Stimulated activated CD8-positive, alpha-beta memory T cell treated with anti-CD3 and anti-CD28 coated beads, Interleukin-15, amount 100 ng/mL, for 24 hours (primary cell): ENCODE measurements around the gene CDC37.
"Not testable (repeated sequence)": the region's sequence is repeated elsewhere in the genome, so short reads cannot be mapped to it uniquely, and the experiment has no call there.

Experiments
- DNase-seq: peaks from one replicate; pipeline ENCODE4 v3.0.0-alpha.2; 2020; ENCODE audit warnings: low read depth

Gene CDC37

DNA sequence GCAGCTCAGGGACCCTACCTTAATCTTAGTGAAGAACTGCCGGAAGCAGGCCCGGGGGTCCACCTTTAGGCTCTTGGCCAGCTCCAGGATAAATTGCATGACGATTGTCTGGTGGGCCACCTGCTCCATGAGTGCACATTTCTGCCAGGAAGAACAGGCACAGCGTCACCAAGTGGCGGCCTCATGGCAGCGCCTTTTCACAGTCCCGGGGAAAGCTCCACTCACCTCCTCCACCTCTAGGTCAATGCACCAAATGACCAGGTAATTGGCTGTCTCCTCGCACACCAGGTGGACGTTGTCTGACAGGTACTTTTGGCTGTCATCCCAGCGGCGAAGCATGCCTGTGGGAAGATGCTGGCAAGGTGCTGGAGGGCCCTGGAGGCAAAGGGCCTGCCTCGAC is 8.3 kb downstream of the CDC37 start:
- no peak for DNase-seq

DNA sequence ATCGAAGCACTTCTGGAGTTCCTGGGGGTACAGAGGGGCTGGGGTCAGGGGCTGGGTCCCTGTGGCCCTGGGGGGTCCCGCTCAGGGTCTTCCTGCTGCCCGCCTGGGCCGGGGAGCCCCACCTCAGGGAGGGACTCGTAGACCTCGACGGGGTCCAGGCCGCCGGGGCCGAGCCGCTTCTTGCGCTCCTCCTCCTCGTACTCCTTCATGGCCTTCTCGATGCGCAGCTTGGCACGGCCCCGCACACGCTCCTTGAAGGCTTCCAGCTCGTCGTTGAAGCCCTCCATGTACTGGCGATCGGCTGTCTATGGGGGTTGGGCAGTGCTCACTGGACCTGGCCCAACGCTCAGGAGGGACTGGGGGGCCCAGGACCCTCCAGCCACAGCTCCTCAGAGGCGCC is 10.2 kb downstream of the CDC37 start:
- no peak for DNase-seq

DNA sequence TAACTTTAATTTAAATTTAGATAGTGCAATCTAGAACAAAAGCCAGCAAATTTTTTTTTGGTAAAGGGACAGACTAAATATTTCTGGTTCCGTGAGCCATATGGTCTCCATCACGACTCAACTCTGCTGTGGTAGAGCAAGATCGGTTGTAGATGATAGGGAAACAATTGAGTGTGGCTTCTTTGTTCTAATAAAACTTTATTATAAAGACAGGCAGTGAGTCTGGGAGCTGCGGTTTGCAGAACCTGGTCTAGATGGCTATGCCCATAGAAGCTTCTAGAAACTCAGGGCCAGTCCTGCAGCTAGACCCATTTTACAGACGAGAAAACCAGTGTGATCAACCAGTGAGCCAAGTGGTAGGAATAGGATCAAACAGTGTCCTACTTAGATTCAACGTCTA is 11.2 kb downstream of the CDC37 start:
- no peak for DNase-seq

DNA sequence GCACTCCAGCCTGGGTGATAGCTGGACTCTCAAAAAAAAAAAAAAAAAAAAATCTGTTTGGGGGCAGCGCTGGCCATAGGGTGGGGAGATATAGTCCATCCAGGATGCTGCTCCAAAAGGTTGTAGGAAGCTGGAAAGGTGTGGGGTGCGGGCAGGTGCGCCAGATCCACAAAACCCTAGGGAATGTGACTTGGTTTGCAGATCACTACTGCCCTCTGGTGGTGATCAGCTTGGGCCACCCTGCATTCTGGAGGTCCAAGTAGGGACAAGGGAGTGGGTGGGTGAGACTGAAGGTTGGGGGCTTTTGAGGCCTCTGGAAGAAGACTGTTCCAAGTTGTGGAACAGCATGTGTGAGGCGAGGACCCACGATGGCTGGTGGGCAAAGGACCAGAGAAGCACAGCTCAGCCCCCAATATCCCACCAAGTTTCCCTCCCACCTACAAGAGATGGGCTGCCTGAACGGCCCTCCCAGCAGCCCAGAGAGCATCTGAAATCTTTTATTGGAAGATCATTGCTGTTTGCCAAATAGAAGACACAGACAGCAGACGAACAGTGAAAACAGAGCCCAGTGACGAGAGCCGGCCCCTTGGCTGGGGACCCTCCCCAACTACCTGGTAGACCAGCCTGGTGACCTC is 12.6 kb downstream of the CDC37 start:
- DNase-seq, result peak; percentile 29

DNA sequence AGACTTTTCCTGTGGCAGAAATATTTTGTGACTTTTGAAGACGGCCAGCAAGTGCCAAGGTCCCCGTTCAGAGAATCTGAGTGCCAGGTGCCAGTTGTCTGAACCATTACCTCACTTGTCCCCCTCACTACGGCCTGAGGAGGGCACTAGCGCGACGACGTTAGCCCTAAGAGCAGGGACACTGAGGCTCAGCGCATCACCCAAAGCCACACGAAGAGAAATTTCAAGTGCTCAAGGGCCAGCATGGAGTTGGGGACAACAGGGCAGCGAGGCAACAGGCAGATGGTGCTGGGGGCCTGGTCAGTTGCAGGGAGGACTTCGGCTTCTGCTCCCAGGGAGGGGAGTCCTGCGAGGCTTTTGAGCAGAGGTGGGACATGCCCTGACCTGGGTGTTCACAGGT is 13.5 kb downstream of the CDC37 start:
- DNase-seq, result no peak

DNA sequence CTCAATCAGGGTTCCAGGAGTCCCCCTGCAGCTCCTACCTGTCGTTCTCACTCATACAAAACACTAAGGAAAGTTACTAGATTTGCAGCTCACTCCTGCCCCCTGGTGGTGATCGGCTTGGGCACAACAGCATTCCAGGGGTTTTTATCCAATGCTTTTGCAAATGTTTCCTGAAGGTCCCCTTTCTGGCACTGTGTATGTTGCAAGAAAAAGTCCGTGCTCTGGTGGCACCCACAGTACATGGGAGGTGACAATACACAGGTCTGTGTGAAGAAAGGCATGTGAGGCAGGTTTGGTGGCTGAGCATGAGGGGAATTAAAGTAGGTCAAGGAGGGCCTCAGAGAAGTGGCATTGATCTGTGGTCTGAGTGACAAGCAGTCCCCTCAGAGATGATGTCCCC is 14.4 kb downstream of the CDC37 start:
- peak; percentile 78 for DNase-seq

DNA sequence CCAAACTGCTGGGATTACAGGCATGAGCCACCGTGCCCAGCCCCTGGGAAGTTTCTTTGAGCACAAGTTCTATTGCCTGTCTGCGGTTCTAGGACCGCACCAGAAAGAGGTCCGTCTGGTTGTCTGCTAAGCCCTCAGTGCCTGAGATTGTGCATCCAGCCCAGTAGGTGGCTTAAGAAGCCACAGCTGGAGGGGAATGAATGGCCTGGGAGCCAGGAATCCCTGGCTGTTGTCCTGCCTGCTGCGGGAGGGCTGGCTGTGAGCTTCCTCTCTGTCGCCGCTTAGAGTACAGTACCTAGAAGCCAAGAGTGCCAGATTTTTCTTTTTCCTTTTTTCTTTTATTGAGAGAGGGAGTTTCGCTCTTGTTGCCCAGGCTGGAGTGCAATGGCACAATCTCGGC is 18.8 kb downstream of the CDC37 start:
- DNase-seq, result no peak

DNA sequence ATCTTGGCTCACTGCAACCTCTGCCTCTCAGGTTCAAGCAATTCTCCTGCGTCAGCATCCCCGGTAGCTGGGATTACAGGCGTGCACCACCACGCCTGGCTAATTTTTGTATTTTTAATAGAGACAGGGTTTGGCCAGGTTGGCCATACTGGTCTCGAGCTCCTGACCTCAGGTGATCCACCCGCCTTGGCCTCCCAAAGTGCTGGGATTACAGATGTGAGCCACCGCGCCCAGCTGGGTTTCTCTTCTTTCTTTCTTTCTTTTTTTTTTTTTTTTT is 20.2 kb downstream of the CDC37 start:
- not testable (repeated sequence) for DNase-seq

DNA sequence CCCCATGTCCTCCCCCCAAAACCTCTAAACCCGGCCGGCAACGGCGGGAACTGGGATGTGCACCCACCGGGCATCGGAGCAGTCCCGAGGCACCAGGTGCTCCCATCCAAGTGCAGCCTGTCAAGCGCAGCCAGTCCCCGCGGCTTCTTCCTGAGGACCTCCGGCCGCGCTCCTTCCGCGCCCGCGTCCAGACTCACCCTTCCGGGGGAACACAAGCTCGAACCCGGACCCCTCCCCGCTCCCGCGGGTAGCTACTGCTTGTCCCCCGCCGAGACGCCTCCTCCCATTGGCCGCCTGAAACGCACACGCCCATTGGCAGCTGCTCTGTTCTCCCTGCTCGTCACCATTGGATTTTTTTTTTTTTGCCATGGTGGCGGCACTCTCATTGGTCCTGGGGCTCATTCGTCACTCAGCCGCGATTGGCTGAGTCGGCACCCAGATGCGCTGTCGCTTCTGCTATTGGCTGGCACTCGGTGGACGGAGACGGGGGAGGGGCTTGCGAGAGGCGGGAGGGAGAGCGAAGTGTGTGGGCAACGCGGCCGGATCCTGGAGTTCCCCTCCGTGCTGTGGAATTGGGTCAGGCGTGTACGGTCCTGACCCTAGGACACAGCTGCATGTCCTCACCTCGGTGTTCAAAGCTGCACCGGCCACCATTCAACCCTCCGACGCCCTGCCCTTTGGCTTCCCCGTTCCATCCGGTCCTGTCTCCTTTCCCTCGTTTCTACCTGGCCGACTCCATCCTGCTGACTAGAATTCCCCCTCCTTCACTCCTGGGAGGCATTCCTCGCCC is 22.8 kb downstream of the CDC37 start, which contains the start of gene TYK2:
TSS of gene TYK2 (minus strand) at position 260 of the 790 bp plus-strand sequence. CDS start 2,166 bp downstream, outside the sequence.
- peak; percentile 85 for DNase-seq

DNA sequence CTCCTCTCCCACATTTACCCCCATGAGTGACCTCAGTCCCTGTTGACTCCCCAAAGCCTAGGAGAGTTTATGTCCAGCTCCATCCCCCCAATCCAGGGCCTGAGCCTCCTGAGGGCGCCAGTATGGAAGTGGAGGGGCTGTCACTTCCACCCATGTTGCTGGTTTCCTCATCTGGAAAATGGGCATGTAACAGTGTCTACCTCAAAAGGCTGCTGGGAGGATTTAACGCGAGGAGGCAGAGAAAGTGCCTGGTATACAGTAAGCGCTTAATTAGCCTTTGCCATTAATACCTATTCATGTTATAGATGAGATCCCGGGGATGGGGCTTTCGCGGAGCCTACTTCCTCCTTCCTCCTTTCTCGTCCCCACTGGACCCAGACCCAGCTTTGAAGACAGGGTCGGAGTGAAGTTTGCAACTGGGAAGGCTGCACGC is 23.4 kb downstream of the CDC37 start:
- no peak for DNase-seq

DNA sequence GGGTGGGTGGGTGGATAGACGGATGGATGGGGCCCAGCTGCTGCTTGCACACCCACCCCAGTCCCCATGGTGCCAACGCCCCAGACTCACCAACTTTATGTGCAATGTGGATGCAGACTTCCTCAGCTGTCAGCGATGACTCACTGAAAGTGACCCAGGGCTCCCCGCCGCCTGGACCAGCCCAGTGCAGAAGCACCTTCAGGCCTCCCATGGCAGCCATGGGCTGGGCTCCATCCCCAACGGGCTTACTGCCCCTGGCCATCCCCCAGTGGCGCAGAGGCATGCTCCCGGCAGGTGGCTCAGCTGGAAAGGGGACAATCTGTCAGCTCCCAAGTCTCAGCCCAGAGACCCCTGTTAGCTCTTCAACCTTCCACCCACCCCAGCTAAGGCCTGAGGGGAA is 25.2 kb downstream of the CDC37 start:
- no peak for DNase-seq

DNA sequence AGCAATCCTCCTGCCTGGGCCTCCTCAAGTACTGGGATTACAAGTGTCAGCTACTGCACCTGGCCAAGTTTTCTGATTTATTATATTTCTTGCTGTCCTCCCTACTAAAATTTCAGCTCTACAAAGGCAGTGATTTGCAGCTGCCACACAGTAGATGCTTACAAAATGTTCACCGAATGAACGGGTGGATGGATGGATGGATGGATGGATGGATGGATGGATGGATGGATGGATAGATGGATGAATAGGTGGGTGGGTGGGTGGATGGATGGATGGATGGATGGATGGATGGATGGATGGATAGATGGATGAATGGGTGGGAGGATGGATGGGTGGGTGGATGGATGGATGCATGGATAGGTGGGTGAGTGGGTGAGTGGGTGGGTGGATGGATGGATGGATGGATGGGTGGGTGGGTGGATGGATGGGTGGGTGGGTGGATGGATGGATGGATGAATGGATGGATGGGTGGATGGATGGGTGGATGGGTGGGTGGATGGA is 26.2 kb downstream of the CDC37 start:
- DNase-seq, result not testable (repeated sequence)

DNA sequence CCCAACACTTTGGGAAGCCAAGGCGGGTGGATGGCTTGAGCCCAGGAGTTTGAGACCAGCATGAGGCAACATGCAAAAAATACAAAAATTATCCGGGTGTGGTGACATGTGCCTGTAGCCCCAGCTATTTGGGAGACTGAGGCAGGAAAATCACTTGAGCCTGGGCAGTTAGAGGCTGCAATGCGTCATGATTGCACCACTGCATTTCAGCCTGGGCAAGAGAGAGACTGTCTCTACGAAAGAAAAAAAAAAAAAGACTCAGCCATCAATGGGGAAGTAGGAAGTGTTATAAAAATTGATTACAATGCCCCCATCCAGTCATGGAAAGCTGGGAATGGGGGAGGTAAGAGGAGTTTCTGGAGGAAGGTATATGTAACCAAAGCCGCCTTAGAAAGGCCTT is 28.4 kb downstream of the CDC37 start:
- no peak for DNase-seq

DNA sequence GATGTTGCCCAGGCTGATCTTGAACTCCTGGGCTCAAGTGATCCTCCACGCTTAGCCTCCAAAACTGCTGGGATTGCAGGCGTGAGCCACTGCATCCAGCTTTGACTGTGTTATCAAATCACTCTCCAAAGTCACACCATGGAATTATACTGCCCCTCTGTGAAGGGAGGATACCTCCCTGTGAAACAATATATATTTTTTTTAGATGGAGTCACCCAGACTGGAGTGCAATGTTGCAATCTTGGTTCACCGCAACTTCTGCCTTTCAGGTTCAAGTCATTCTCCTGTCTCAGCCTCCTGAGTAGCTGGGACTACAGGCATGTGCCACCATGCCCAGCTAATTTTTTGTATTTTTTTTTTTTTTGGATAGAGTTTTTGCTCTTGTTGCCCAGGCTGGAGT is 30.7 kb downstream of the CDC37 start:
- DNase-seq, result no peak

DNA sequence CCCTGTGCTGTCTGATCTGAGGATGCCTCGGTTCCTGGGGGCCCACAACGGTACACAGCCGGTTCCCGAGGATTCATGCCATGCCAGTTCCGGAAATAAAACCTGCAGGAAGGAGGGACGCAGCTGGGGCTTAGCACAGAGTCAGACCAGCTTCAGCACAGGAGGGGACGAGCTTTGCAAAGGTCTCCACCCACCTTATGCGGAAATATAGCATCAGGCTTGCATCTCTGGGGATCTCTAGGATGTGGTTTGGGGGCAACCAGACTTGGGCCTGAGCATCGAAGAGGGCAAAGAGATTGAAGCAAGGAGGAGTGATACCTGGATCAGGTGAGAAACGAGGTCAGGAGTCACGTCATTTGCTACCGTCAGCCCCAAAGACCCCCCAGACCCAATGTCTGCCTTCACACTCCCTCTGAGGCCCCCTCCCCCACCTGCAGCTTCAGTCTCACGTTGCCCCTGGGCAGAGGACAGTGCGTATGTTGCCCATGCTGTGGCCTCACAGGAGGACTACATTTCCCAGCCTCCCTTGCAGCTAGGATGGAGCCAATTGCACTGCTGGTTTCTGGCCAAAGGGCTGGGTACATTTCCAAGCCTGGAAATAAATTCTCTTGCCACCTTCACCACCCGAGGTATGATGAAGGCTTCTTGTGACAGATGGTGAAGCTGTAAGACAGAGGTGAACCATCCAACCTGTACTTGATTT is 35.1 kb downstream of the CDC37 start:
- DNase-seq, result no peak

DNA sequence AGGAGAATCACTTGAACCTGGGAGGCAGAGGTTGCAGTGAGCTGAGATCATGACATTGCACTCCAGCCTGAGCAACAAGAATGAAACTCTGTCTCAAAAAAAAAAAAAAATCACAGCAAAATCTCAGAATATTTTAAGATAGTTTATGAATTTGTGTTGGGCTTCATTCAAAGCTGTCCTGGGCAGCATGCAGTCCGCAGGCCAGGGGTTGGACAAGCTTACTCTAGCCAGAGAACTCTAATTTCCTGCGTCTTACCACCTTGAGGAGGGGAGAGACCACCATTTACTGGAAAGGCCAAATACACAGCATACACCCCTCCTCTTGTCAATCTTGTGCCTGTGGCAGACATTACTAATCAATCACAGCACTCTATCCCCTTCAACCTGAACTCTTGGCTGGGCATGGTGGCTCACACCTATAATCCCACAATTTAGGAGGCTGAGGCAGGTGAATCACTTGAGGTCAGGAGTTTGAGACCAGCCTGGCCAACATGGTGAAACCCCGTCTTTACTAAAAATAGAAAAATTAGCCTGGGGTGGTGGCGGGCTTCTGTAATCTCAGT is 36.3 kb downstream of the CDC37 start:
- DNase-seq, result not testable (repeated sequence)

DNA sequence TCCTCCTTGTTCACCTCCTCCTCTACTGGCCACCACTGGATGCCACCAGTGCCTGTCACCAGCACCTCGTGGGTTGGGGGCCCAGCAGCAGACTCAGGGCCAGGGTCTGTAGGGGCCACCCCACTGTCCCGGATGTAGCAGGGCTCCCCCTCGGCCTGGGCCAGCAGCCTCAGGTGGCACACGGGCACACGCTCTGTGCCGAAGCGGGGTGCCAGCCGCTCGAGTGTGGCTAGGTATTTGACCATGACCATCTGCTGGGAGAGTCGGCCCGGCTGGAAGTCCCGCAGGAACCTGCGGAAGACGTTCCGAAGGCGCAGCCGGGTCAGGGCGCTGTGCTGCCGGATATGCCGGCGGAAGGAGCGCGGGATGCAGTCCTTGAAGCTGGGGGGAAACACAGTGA is 37.8 kb downstream of the CDC37 start:
- no peak for DNase-seq

DNA sequence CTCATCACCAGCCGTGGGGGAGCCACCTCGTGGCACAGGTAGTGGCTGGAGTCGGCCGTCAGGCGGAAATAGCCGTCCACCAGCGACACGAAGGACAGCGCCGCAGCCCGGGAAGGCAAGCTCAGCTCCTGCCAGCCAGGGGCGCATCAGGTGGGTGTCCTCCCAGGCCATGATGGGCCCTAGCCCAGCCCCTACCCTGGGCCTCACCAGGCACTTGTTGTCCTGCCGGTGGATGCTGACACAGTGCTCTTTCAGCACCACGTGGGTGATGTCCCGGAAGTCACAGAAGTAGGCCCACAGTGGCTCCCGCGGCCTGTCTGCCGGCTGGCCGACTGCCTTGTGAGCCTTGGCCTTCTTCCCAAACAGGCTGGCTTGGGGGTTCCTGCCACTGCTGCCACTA is 38.7 kb downstream of the CDC37 start:
- DNase-seq, result no peak

DNA sequence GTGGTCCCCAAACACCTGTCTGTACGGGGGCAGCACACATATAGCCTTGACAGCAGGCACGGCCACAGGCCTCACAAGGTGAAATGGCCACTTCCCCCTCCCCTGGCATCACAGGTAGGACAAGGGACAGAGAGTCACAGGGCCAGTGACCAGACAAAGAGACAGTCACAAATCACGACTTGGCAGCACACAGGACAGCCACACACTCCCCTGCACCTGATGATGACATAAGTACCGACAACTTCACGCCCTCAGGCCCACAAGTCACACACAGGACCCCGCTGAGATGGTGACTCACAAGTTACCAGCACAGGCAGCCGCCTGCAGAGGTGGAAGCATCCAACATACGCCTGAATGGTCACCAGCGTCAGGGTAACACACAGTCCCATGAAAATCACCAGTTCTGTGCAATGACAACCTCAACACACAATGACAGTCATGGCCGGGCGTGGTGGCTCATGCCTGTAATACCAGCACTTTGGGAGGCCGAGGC is 39.5 kb downstream of the CDC37 start:
- no peak for DNase-seq

DNA sequence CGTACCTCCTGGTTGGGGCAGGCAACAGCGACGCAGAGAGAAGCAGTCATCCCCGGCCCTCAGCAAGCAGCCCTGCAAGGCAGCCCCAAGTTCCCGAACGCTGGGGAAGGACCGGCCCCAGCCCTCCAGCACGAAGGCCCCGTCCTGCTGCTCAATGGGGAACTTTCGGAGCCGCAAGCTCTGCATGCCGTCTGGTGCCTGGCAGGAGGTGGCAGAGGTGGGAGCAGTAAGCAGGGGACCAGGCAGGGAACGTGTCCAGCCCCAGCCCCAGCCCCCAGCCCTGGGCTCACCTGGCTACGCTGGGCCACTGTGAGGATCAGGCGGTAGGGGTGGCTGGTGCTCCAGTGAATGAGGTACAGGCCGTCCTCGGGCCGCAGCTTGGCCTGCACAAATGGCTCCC is 41.1 kb downstream of the CDC37 start:
- DNase-seq, result no peak

DNA sequence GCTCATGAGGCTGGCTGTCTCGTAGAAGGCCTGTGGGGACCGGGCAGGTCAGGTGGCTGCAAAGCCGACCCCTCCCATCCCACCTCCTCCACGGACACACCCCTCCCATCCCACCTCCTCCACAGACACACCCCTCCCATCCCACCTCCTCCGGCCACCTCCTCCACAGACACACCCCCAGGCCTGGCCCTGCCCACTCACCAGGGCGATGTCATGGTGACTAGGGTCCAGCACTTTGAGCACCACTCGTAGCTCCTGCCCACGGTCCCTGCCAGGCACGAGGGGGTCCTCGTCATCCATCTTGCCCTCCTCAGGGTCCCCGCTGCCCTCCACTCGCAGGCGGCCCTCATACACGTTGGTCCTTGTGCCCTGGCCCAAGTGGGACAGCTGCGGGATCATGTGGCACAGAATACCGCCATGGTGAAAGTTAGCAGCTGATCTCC is 41.8 kb downstream of the CDC37 start:
- no peak for DNase-seq

DNA sequence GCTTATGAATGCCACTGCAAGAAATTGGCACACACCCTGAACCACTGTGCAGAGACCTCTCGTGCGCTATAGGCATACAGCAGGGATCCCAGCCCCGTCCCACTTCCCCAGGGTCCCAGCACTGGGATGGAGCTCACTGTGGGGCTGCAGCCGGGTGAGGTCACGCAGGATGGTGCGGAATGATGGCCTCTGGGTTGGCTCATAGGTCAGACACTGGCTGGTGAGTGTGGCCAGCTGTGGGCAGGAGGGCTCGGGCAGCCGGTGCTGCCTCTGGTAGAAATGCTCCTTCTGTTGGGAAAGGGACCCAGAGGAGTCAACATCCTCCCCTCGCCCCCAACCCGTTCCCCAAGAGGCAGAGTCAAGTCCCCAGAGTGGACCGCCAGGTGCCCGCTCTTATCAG is 46.9 kb downstream of the CDC37 start:
- DNase-seq, result no peak
